Astrocyte of the cerebellum (primary cell): Measurements from ENCODE around the gene NDUFB5.

Experiments used
- DNase-seq: peaks from one replicate; pipeline ENCODE4 v3.0.0-alpha.2; 2011; ENCODE audit warnings: low read depth
- H3K4me3 ChIP-seq: 2 replicates; pipeline ENCODE4 v1.5.1; 2011; ENCODE audit warnings: mild to moderate bottlenecking, low read depth, low read length, moderate library complexity
- CTCF ChIP-seq: IDR thresholded peaks from 2 replicates; pipeline ENCODE4 v1.5.1; 2012; ENCODE audit warnings: low read length, low read depth, moderate library complexity, mild to moderate bottlenecking; ENCODE audit errors: missing control alignments
- in situ Hi-C: cut with HindIII; loops from 2 replicates; pipeline ENCODE4 v1.10.0; 2017; ENCODE audit warnings: low sequenced_read_pairs

NDUFB5 gene

DNA sequence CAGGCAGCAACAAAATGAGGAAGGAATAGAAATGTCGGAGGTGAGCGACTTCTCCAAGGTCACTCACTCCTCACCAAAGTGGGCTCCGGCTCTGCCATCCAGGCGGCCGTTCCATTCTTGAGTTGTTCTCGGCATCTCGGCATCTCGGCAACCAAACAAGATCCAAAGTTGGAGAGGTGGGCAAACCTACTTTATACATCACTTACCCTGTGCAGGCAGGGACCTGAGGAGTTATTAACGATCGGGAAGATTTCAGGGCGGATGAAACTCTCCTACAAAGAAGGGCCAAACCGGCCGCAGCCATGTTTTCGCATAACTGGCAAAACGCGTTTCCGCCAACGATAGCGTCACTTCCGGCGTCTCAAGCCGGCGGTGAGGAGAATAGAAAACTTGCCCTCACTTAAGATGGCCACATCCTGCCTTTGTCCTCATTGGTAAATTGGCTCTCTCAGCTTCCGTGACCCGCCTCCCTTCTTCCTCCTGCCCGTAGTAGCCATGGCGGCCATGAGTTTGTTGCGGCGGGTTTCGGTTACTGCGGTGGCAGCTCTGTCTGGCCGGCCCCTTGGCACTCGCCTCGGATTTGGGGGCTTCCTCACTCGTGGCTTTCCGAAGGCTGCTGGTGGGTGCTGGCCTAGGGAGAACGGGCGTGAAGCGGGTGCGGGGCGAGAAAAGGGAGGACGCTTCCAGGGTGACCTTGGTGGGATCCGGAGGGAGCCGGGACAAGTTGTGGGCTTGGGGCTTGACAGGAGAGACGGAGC lies at the start of gene NDUFB5, which contains the start of gene MRPL47:
NDUFB5 (plus strand) TSS at position 474 of the 758 bp plus-strand sequence; CDS start at position 496, 22 bp downstream.
MRPL47 (minus strand) TSS at position 318 of the 758 bp plus-strand sequence; CDS start at position 304, 14 bp downstream.
- no peak for TF ChIP-seq CTCF
- peak; percentile 97 for DNase-seq
- in situ Hi-C loops: loop anchor here (5.0 kb wide), 1 partner anchor 58 kb away; no protein-coding TSS in a partner anchor
- peak within 1 kb of the TSS; percentile 85 for H3K4me3 ChIP-seq

GRCh38 chr3:179558742-179559364 lies 45.7 kb upstream of the NDUFB5 start:
- peak; percentile 60 for DNase-seq
- in situ Hi-C loops: no loop called here
- H3K4me3 ChIP-seq: no peak overlapping the region
- peak; percentile 95 for TF ChIP-seq CTCF

DNA sequence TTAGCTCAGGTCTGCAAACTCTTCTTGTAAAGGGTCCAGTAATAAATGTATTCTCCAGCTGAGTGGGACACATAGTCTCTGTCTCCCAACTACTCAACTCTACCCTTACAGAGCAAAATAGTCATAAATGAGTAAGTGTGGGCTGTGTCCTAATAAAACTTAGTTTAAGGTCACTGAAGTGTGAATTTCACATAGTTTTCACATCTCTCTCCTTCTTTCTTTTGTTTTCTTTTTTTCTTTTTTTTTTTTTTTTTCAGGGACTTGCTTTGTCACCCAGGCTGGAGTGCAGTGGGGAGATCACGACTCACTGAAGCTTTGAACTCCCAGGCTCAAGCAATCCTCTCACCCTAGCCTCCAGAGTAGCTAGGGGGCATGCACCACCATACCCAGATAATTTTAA lies 43.8 kb upstream of the NDUFB5 start:
- DNase-seq: no peak
- TF ChIP-seq CTCF: no peak
- no peak overlapping the region for H3K4me3 ChIP-seq
- in situ Hi-C loops: no loop called here

DNA sequence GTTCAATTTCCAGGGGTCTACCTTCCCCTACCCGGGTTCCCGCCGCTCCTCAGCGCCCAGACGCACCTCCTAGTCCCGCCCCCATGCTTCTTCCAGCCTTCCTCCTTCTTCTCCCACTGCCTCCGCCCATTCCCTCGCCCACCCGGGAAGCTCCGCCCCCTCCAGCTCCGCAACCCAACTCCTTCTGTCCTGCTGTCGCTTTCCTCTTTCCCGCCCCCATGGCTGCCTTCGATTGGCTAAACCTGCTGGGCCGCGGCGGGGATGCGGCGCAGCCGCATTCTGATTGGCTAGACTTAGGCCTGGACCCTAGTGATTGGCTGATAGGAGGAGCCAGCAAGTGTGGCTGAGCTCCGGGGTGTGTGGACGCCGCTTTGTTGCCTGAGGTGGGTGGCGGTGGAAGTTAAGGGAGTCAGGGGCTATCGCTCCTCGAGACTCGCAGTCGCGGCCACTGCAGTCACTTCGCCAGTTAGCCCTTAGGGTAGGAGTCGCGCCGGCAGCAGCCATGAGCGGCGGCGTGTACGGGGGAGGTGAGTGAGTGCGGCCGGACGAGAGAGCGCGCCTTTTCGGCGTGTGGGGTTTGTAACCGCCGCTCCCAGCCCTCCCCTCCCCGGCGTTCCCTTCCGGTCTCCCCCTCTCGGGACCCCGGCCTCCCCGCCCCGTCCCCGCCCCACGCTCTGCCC lies 41.9 kb upstream of the NDUFB5 start, which contains the start of gene ACTL6A:
ACTL6A (plus strand) TSS at position 336 of the 680 bp plus-strand sequence; CDS start at position 503, 167 bp downstream.
- no peak for TF ChIP-seq CTCF
- in situ Hi-C loops: no loop called here
- peak; percentile 98 for DNase-seq
- peak within 1 kb of the TSS; percentile 56 for H3K4me3 ChIP-seq

GRCh38 chr3:179563271-179563783 lies 41.3 kb upstream of the NDUFB5 start:
- TF ChIP-seq CTCF: peak; percentile 40
- DNase-seq: peak; percentile 22
- H3K4me3 ChIP-seq: peak overlapping the region; percentile 56
- in situ Hi-C loops: no loop called here

DNA sequence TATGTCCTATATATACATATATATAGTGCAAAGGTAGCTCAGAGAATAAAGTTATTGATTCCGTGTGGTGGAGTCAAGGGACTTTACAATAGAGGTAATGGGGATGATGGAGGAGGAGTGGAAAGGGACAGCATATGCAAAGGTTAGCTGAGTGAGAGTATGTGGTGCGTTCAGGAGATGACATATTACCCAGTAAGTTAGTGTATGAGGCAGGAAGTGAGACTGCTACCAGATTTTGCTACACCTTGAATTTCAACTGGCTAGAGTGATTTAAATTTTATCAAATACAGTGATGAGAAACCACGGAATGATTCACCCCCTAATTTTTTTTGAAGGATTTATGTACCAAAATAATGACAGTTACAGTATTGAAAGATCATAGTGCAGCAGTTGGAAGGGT lies 39.1 kb upstream of the NDUFB5 start:
- in situ Hi-C loops: no loop called here
- TF ChIP-seq CTCF: no peak
- H3K4me3 ChIP-seq: no peak overlapping the region
- DNase-seq: no peak
